ENCODE data around the gene AATK.

DNA sequence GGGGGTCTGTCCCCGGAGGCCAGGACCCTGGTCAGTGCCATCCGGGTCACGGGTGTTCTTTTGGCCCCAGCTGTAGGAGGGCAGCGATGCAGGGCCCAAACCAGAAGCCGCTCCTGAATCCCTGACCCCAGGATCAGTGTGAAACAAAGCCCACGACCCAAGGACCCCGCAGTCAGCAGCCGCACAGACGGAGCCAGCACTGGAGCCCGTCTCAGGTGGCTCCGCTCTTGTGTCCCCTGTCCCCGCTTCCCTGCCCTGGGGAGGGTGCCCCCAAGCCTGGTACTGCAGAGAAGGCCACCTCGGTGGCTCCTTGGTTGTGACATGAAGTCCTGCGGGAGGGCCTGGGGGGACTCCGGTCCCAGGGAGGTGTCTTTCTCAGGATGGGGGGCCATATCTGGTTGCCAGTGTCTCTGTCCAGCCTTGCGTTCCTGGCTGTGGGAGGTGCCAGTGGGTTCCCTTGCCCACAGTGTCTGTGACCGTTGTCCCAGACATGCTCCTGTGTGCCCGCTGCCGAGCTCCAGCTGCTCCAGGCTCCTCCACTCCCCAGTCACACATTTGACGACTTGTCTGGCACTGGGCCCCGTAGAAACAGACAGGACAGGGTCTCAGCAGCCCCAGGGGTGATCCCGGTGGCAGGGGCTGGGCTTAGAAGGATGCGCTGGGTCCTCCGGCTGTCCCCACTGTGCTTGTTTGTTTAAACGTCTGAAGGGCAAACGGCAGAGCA, 97.4 kb downstream of the AATK start:
- TF ChIP-seq, protein P1, sequence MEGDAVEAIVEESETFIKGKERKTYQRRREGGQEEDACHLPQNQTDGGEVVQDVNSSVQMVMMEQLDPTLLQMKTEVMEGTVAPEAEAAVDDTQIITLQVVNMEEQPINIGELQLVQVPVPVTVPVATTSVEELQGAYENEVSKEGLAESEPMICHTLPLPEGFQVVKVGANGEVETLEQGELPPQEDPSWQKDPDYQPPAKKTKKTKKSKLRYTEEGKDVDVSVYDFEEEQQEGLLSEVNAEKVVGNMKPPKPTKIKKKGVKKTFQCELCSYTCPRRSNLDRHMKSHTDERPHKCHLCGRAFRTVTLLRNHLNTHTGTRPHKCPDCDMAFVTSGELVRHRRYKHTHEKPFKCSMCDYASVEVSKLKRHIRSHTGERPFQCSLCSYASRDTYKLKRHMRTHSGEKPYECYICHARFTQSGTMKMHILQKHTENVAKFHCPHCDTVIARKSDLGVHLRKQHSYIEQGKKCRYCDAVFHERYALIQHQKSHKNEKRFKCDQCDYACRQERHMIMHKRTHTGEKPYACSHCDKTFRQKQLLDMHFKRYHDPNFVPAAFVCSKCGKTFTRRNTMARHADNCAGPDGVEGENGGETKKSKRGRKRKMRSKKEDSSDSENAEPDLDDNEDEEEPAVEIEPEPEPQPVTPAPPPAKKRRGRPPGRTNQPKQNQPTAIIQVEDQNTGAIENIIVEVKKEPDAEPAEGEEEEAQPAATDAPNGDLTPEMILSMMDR (IDR thresholded peaks at IDR 0.05; ENCODE audit: poor library complexity): no peak
- TF ChIP-seq EZH2phosphoT487 (IDR thresholded peaks at IDR 0.05; ENCODE audit: low read depth, severe bottlenecking, unreplicated experiment): no peak

Measured in hepatocyte (in vitro differentiated cells).